A673 (cell line): ENCODE results near the gene TMC1. TPM values are rescaled to one million over a fixed set of nuclear protein-coding genes. Genes with fewer than 3 reads are reported as not detected.

Source experiments
- BruUV-seq: library from RNA; stranded (reverse); fragments of 400-500 nt; replicated peaks from 2 replicates; lab custom pipeline; 2021; lab: Mats Ljungman, UMichigan
- CTCF ChIA-PET: fragments of 300-600 bp; sonication (Branson Sonifier 250); formaldehyde crosslinking; loops from one replicate; lab custom pipeline; 2022; ENCODE audit warnings: antibody characterized with exemption; lab: Charles Lee
- POLR2A ChIA-PET: fragments of 300-600 bp; sonication (Branson Sonifier 250); formaldehyde crosslinking; loops from one replicate; lab custom pipeline; 2022; ENCODE audit warnings: antibody characterized with exemption; ENCODE audit not compliant: low non-redundant PET; lab: Charles Lee
- DNase-seq: peaks from one replicate; pipeline ENCODE4 v3.0.0-alpha.2; 2015; ENCODE audit warnings: low spot score
- H3K27ac ChIP-seq: fragments of 200-600 bp; sonication (generic); 2 replicates; pipeline ENCODE4 v1.5.1; 2016; ENCODE audit warnings: mixed run types, low read depth, mild to moderate bottlenecking, mixed read lengths, antibody characterized with exemption, low read length; ENCODE audit not compliant: poor library complexity, severe bottlenecking
- H3K27me3 ChIP-seq: fragments of 200-600 bp; sonication (generic); replicated peaks from 2 replicates; pipeline ENCODE4 v1.6.1; 2017; ENCODE audit warnings: mixed run types, low read depth, mild to moderate bottlenecking, mixed read lengths, antibody characterized with exemption, low read length; ENCODE audit not compliant: insufficient read depth, poor library complexity
- H3K36me3 ChIP-seq: fragments of 200-600 bp; sonication (generic); 2 replicates; pipeline ENCODE4 v1.6.1; 2016; ENCODE audit warnings: mixed run types, mild to moderate bottlenecking, mixed read lengths, antibody characterized with exemption, low read length; ENCODE audit not compliant: insufficient read depth, poor library complexity, severe bottlenecking
- H3K4me1 ChIP-seq: fragments of 200-600 bp; sonication (generic); 2 replicates; pipeline ENCODE4 v1.6.1; 2017; ENCODE audit warnings: mixed run types, mild to moderate bottlenecking, mixed read lengths, antibody characterized with exemption, low read length; ENCODE audit not compliant: insufficient read depth, poor library complexity, severe bottlenecking
- H3K4me3 ChIP-seq: fragments of 200-600 bp; sonication (generic); 2 replicates; pipeline ENCODE4 v1.5.1; 2016; ENCODE audit warnings: low read depth, mixed run types, mild to moderate bottlenecking, mixed read lengths, low read length; ENCODE audit not compliant: poor library complexity, severe bottlenecking
- H3K9me3 ChIP-seq: fragments of 200-600 bp; sonication (generic); 2 replicates; pipeline ENCODE4 v1.6.1; 2016; ENCODE audit warnings: mixed run types, low read depth, mild to moderate bottlenecking, mixed read lengths, antibody characterized with exemption, low read length; ENCODE audit not compliant: poor library complexity, severe bottlenecking
- EZH2 ChIP-seq: fragments of 200-600 bp; sonication (generic); IDR thresholded peaks from 2 replicates; pipeline ENCODE4 v1.6.1; 2017; ENCODE audit warnings: borderline replicate concordance, low read depth, mild to moderate bottlenecking, mixed read lengths, antibody characterized with exemption, low read length; ENCODE audit not compliant: poor library complexity, severe bottlenecking
- intact Hi-C: fragments of 100-400 bp; cut with micrococcal nuclease; formaldehyde crosslinking; loops from one replicate; pipeline ENCODE4 v1.10.0; 2022; ENCODE audit not compliant: unreplicated experiment
- total RNA-seq: library from RNA; stranded (reverse); gene quantifications from 2 replicates; pipeline ENCODE4 v1.2.3, GENCODE V29; 2021
- TF ChIP-seq, protein P1 (sequence below): fragments of 300-800, 200-600 bp; sonication (generic); conservative IDR thresholded peaks from 2 replicates; pipeline ENCODE4 v1.5.1; 2017; ENCODE audit warnings: low read depth, mild to moderate bottlenecking, antibody characterized with exemption, low read length, moderate library complexity, mixed read lengths

The TMC1 gene
- total RNA-seq, 1 experiment from 2014 or later = 0.75 TPM

DNA sequence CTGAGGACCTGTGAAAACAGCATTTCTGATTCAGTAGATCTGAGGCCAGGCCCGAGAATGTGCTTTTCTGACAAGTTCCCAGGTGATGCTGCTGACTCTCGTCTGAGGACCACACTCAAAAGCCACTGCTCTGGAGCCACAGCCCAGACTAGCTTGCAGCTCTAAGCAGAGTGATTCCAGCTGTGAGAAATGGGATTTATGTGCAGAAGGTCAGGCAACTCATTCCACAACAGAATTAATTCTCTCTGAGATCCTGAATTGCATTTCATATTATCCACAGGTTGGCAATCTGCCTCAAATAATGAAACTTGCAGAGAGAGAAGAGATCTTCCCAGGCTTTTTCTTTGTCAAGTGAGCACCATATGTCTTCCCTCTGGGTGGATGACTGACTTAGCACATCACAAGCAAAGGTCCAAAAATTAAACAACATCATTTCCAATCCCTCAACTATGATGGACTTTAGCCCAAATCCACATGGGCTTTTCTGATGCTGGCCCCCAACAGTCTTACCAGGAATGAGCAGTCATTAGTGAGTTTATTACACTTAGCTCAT, 291.2 kb downstream of the TMC1 start:
- no peak for TF ChIP-seq EZH2
- TF ChIP-seq, protein P1, sequence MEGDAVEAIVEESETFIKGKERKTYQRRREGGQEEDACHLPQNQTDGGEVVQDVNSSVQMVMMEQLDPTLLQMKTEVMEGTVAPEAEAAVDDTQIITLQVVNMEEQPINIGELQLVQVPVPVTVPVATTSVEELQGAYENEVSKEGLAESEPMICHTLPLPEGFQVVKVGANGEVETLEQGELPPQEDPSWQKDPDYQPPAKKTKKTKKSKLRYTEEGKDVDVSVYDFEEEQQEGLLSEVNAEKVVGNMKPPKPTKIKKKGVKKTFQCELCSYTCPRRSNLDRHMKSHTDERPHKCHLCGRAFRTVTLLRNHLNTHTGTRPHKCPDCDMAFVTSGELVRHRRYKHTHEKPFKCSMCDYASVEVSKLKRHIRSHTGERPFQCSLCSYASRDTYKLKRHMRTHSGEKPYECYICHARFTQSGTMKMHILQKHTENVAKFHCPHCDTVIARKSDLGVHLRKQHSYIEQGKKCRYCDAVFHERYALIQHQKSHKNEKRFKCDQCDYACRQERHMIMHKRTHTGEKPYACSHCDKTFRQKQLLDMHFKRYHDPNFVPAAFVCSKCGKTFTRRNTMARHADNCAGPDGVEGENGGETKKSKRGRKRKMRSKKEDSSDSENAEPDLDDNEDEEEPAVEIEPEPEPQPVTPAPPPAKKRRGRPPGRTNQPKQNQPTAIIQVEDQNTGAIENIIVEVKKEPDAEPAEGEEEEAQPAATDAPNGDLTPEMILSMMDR = no peak
- no peaks in the 10 kb centered on the region for H3K27me3 ChIP-seq
- CTCF ChIA-PET = interaction anchor here (1.1 kb wide), 1 partner anchor 9 kb away, joined by 6 read pairs; no protein-coding TSS in a partner anchor
- POLR2A ChIA-PET = no interaction called here
- H3K9me3 ChIP-seq = no peaks in the 10 kb centered on the region
- intact Hi-C loops = loop anchor here (1.0 kb wide), 1 partner anchor 25 kb away; no protein-coding TSS in a partner anchor
- H3K4me3 ChIP-seq = no peak overlapping the region
- no peak for DNase-seq
- no peaks in the 10 kb centered on the region for H3K4me1 ChIP-seq
- no TSS peak for BruUV-seq
- no peaks in the 10 kb centered on the region for H3K36me3 ChIP-seq
- no peak overlapping the region for H3K27ac ChIP-seq

DNA sequence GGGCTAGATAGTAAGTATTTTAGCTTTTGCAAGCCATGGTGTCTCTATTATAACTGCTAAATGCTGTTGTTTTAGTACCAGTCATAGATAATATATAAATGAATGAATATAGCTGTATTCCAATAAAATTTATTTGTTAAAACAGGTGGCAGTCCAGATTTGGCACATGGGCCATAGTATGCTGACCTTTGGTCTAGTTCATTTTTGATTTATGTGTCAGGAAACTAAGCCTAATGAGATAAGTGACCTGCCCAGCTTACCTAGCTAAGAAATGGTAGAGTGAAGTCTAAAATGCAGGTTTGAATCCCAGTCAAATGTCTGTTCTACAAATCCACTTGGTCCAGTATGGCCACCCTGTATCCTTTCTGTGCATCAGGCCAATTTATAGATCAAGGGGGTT, 292.1 kb downstream of the TMC1 start:
- no peaks in the 10 kb centered on the region for H3K27me3 ChIP-seq
- no peak overlapping the region for H3K4me3 ChIP-seq
- no peaks in the 10 kb centered on the region for H3K9me3 ChIP-seq
- no peaks in the 10 kb centered on the region for H3K4me1 ChIP-seq
- TF ChIP-seq, protein P1 = no peak
- TF ChIP-seq EZH2 = no peak
- DNase-seq = no peak
- no peak overlapping the region for H3K27ac ChIP-seq
- no peaks in the 10 kb centered on the region for H3K36me3 ChIP-seq
- ChIA-PET CTCF (interaction anchor here (1.1 kb wide), 1 partner anchor 9 kb away, joined by 6 read pairs; no protein-coding TSS in a partner anchor), POLR2A (no interaction called here)
- no TSS peak for BruUV-seq
- intact Hi-C loops = no loop called here

DNA sequence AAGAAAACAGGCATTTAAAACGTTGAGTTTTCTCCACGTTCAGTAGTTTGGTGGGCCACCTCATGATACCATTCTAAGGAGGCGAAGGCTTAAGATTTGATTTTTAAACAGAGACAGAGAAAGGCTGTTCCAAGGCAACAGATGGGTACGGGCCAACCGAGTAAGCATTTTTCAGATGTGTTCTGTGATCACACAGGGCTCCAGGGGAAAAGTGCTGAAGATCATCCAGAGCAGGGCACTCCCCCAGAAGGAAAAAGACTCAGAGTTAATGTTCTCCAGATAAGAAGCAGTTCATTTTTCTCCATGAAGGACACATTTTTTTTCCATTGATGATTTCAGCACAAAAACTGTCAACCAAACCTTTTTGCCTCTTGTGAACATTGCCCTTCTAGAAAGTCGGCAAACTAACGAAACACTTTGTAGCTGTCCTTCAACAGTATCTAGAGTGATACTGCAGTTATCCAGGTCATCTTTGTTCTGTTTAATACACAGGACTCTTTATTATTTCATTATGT, 292.7 kb downstream of the TMC1 start:
- Histone ChIP-seq H3K36me3 (no peaks in the 10 kb centered on the region), H3K4me1 (no peaks in the 10 kb centered on the region), H3K9me3 (no peaks in the 10 kb centered on the region), H3K27ac (no peak overlapping the region), H3K4me3 (no peak overlapping the region), H3K27me3 (no peaks in the 10 kb centered on the region)
- CTCF ChIA-PET = interaction anchor here (1.1 kb wide), 1 partner anchor 8 kb away, joined by 6 read pairs; no protein-coding TSS in a partner anchor
- intact Hi-C loops = no loop called here
- TF ChIP-seq EZH2 = no peak
- TF ChIP-seq, protein P1 = no peak
- DNase-seq = no peak
- POLR2A ChIA-PET = no interaction called here
- no TSS peak for BruUV-seq
